HUES6 (cell line): ENCODE data around the gene DSTN.
A peak's percentile ranks its signal among the peaks of the same experiment; 100 is the strongest.

Source experiments
- H3K27ac ChIP-seq: 2 replicates; pipeline ENCODE4 v1.7.0; 2013; ENCODE audit warnings: low read depth, mild to moderate bottlenecking, low read length, inconsistent platforms
- H3K27me3 ChIP-seq: 2 replicates; pipeline ENCODE4 v1.6.1; 2013; ENCODE audit warnings: low read length; ENCODE audit not compliant: control insufficient read depth, insufficient read depth
- H3K36me3 ChIP-seq: 2 replicates; pipeline ENCODE4 v1.6.1; 2013; ENCODE audit warnings: low read length; ENCODE audit not compliant: control insufficient read depth, insufficient read depth
- H3K4me1 ChIP-seq: 2 replicates; pipeline ENCODE4 v1.6.1; 2013; ENCODE audit warnings: low read length; ENCODE audit not compliant: control insufficient read depth, insufficient read depth
- H3K4me3 ChIP-seq: 2 replicates; pipeline ENCODE4 v1.5.1; 2013; ENCODE audit warnings: low read depth, low read length
- H3K9ac ChIP-seq: one replicate; pipeline ENCODE4 v1.6.1; 2013; ENCODE audit warnings: mild to moderate bottlenecking, low read length
- H3K9me3 ChIP-seq: 2 replicates; pipeline ENCODE4 v1.6.1; 2013; ENCODE audit warnings: low read depth, low read length; ENCODE audit not compliant: control insufficient read depth, insufficient read depth

Gene DSTN

GRCh38 chr20:17569616-17570346, at the start of gene DSTN:
TSS of gene DSTN (plus strand) at chr20:17570075. CDS start at chr20:17570209, 134 bp downstream.
- peaks cover 39% of the 10 kb centered on the region for H3K4me1 ChIP-seq

GRCh38 chr20:17520583-17520982, 49.3 kb upstream of the DSTN start:
- no peak overlapping the region for H3K27ac ChIP-seq
- no peak overlapping the region for H3K4me3 ChIP-seq
- H3K4me1 ChIP-seq, result peaks cover 4% of the 10 kb centered on the region; the same call in 1 of the 2 replicates
- no peaks in the 10 kb centered on the region for H3K27me3 ChIP-seq
- H3K36me3 ChIP-seq, result no peaks in the 10 kb centered on the region
- H3K9ac ChIP-seq, result no peak overlapping the region
- H3K9me3 ChIP-seq, result no peaks in the 10 kb centered on the region

More at GRCh38 chr20:17569616-17570346, at the start of gene DSTN:
- peak within 1 kb of the TSS; percentile 90 for H3K9ac ChIP-seq
- H3K9me3 ChIP-seq, result peaks cover 4% of the 10 kb centered on the region; the same call in 1 of the 2 replicates
- no peaks in the 10 kb centered on the region for H3K36me3 ChIP-seq
- H3K4me3 ChIP-seq, result peak within 1 kb of the TSS; percentile 78
- H3K27ac ChIP-seq, result peak within 1 kb of the TSS; percentile 94
- no peaks in the 10 kb centered on the region for H3K27me3 ChIP-seq

DNA sequence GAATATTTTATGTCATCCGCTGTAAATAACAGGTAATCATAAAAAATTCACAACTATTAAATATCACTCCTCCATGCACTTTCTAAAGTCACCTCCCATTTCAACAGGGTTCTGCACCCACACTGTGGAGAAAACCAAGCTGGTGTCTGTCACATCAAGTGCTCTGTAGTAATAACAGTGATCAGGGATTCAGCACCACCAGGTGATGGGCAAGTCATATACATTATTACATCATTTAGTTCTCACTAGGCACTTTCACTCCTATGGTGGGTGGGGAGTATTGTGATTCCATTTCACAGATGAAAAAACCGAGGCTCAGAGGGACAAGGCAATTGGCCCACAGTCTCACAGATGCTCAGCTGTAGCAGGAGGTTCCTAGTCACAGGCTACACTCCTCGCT, 47.3 kb upstream of the DSTN start:
- no peak overlapping the region for H3K27ac ChIP-seq
- no peaks in the 10 kb centered on the region for H3K36me3 ChIP-seq
- H3K27me3 ChIP-seq, result no peaks in the 10 kb centered on the region
- no peak overlapping the region for H3K4me3 ChIP-seq
- H3K9me3 ChIP-seq, result no peaks in the 10 kb centered on the region
- no peak overlapping the region for H3K9ac ChIP-seq
- peaks cover 4% of the 10 kb centered on the region; the same call in 1 of the 2 replicates for H3K4me1 ChIP-seq

DNA sequence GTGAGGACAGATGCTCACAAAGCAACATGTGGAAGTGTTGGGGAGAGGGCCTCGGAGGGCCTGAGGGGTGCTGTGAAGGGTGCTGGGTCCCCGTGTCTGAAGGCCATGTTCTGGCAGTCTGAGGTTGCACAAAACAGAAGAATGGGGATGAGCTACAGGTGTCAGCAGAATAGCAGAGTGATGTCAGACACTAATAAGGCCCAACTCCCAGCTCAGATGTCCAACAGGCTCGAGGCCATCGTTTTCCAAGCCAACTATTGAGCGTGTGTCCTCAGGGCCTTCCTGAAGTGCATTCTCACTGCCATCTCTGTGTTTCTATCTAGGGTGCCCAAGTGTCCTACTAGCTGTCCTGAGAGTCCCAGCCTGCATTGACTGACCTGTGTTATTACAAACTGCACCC, 46.5 kb upstream of the DSTN start:
- Histone ChIP-seq H3K9me3 (no peaks in the 10 kb centered on the region), H3K9ac (no peak overlapping the region), H3K36me3 (no peaks in the 10 kb centered on the region), H3K4me3 (no peak overlapping the region), H3K27ac (no peak overlapping the region), H3K27me3 (no peaks in the 10 kb centered on the region), H3K4me1 (peaks cover 4% of the 10 kb centered on the region; the same call in 1 of the 2 replicates)

- Histone ChIP-seq H3K9me3 (no peaks in the 10 kb centered on the region), H3K36me3 (no peaks in the 10 kb centered on the region), H3K4me1 (peaks cover 4% of the 10 kb centered on the region; the same call in 1 of the 2 replicates), H3K4me3 (no peak overlapping the region), H3K27me3 (no peaks in the 10 kb centered on the region), H3K9ac (no peak overlapping the region), H3K27ac (no peak overlapping the region)
These were observed 45.3 kb upstream of the DSTN start for GRCh38 chr20:17524560-17524959.

GRCh38 chr20:17525132-17525531, 44.7 kb upstream of the DSTN start:
- H3K4me1 ChIP-seq, result peaks cover 6% of the 10 kb centered on the region; the same call in 1 of the 2 replicates
- H3K27ac ChIP-seq, result no peak overlapping the region

DNA sequence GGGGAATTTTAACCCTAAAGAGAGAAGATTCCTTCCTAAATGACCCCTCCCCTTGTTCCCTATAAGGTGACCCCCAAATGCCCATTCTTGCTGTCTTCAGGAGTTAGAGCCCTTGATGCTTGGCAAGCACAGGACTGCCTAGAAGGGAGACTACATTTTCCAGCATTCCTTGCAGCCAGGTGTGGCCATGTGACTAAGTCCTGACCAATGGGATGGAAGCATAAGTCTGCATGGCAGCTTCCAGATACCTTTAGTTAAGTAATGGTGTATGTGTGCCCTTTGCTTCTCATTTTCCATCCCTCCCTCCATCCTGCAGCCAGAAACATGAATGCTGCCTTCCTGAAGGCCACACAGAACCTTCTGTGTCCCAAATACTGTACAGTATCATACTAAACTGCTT, 44.2 kb upstream of the DSTN start:
- Histone ChIP-seq H3K9me3 (no peaks in the 10 kb centered on the region), H3K27me3 (peaks cover 8% of the 10 kb centered on the region), H3K36me3 (no peaks in the 10 kb centered on the region), H3K9ac (no peak overlapping the region), H3K27ac (no peak overlapping the region), H3K4me3 (no peak overlapping the region; the same call in 1 of the 2 replicates), H3K4me1 (0 out of 2 replicates have a peak, but pooled peaks cover 5% of the 10 kb centered on the region)

More at GRCh38 chr20:17525132-17525531, 44.7 kb upstream of the DSTN start:
- Histone ChIP-seq H3K9me3 (no peaks in the 10 kb centered on the region), H3K27me3 (peaks cover 2% of the 10 kb centered on the region), H3K4me3 (no peak overlapping the region), H3K9ac (no peak overlapping the region), H3K36me3 (no peaks in the 10 kb centered on the region)

- no peaks in the 10 kb centered on the region for H3K36me3 ChIP-seq
- H3K4me1 ChIP-seq, result peaks cover 22% of the 10 kb centered on the region
- H3K4me3 ChIP-seq, result no peak overlapping the region
- H3K27ac ChIP-seq, result no peak overlapping the region
- no peaks in the 10 kb centered on the region for H3K9me3 ChIP-seq
- H3K27me3 ChIP-seq, result peaks cover 10% of the 10 kb centered on the region
- H3K9ac ChIP-seq, result no peak overlapping the region
These were observed 40.3 kb upstream of the DSTN start for GRCh38 chr20:17529586-17529985.

DNA sequence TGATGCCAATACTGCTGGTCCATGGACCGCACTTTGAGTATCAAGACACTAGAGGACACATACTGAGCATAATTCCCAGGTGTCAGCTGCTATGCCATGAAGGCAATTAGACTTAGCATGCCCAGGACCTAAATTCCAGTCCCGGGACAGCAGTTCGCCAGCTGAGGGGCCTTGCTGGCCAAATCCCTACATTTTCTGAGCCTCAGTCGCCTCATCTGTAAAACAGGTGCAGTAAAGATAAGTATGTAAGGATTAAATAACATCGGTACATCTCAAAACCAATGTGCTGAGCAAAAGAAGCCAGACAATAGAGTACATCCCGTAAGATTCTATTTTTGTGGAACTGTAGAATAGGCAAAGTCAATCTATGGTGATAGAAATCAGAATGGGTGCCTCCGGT, 39.7 kb upstream of the DSTN start:
- Histone ChIP-seq H3K27me3 (peaks cover 10% of the 10 kb centered on the region), H3K9me3 (no peaks in the 10 kb centered on the region), H3K27ac (no peak overlapping the region), H3K4me1 (peaks cover 22% of the 10 kb centered on the region), H3K4me3 (peak overlapping the region; percentile 66), H3K9ac (no peak overlapping the region), H3K36me3 (no peaks in the 10 kb centered on the region)

DNA sequence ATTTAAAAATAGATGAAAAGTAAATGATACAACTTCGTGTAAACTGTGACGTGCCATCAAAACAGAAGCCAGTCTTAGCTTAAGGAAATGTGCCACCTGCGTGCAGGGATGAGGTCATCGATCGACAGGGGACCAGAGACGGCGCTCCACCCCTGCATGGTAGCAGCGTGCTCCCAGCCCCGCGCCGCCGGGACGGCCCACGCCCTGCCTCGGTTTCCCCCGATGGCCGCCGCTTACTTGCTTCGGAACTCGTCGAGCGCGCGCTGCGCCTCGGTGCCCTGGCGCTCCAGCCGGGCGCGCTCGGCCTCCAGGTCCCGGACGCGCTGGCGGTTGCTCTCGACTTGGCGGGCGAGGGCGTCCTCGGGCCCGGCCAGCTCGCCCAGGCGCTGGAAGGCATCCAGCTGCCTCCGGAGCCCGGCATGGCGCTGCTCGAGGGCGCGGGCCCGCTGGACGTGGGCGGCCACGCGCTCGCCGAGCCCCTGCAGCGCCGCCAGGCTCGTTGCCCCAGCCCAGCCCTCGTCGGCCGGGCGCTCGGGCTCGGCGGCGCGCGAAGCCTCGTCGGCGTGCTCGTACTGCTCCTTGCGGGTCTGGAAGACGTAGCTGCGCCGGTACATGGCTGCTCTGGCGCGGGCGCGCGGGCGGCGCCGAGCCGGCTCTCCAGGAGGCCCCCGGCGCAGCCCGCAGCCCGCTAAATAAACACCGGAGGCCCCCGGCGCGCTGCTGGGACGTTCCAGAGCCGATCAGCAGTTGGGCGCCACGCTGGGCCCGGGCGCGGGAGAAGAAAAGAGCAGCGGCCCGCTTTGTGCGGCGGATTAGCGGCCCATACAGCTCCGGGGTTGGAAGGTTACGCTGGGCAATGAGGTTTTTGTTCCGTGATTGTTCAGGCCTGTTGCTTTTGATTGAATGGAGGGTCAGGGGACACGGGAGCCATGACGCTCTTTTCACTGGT, 38.9 kb upstream of the DSTN start, which contains the start of gene BFSP1:
Gene BFSP1, minus strand, starts transcription at position 664 of the 949 bp plus-strand sequence. Its CDS starts 50 bp downstream, at position 614.
- peak within 1 kb of the TSS; percentile 66 for H3K4me3 ChIP-seq
- peaks cover 10% of the 10 kb centered on the region for H3K27me3 ChIP-seq
- no peaks in the 10 kb centered on the region for H3K9me3 ChIP-seq
- H3K4me1 ChIP-seq, result peaks cover 22% of the 10 kb centered on the region
- H3K27ac ChIP-seq, result peak within 1 kb of the TSS; percentile 55; the same call in 1 of the 2 replicates
- no peaks in the 10 kb centered on the region for H3K36me3 ChIP-seq
- peak within 1 kb of the TSS; percentile 88 for H3K9ac ChIP-seq
